OCI-M2 (cell line): ENCODE results near the gene RPL4.
A peak's percentile ranks its signal among the peaks of the same experiment; 100 is the strongest.
"Not testable (repeated sequence)": the region's sequence is repeated elsewhere in the genome, so short reads cannot be mapped to it uniquely, and the experiment has no call there.

ENCODE experiments used
- DNase-seq: peaks from one replicate; lab custom pipeline; 2025; ENCODE audit not compliant: unreplicated experiment; lab: John Stamatoyannopoulos, UW

The RPL4 gene

GRCh38 chr15:66504563-66505429, at the start of gene RPL4, which contains the start of gene ZWILCH:
Gene RPL4, minus strand, starts transcription at chr15:66504855. Its CDS starts 65 bp downstream, at chr15:66504790.
Gene ZWILCH, plus strand, starts transcription at chr15:66505326. Its CDS starts 13 bp downstream, at chr15:66505339.
- DNase-seq: peak; percentile 37

DNA sequence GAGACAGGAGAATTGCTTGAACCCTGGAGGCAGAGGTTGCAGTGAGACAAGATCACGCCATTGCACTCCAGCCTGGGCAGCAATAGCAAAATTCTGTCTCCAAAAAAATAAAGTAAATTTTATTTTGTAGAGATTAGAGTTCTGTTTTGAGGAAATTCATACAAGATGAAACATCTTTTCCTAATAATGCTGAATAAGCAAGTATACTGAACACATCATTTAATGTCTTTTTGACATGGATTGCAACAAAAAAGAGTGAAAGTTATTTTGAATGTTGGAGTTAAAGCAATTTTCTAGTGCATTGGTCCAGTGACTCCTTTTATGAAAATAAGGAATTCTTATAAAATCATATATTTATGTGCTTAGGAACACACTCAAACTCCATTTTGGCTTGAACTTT, 40.6 kb upstream of the RPL4 start:
- DNase-seq: no peak

DNA sequence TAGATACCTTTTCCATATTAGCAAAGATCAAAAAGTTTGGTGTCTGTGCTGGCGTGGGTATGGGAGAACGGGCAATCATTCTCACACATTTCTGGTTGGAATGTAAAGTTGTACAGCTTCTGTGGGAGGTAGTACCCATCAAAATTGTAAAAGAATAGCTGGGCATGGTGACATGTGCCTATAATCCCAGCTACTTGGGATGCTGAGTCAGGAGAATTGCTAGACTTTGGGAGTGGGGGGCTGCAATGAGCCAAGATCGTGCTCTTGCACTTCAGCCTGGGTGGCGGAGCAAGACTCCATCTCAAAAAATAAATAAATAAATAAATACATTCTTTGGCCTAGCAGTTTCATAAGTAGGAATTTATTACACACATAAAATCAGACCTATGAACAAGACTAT, 38.2 kb upstream of the RPL4 start:
- no peak for DNase-seq

- no peak for DNase-seq
Observed at GRCh38 chr15:66535056-66535455, 30.4 kb upstream of the RPL4 start.

- DNase-seq: no peak
Observed at GRCh38 chr15:66524838-66525237, 20.2 kb upstream of the RPL4 start.

GRCh38 chr15:66523926-66524325, 19.3 kb upstream of the RPL4 start:
- no peak for DNase-seq

- DNase-seq: no peak
Observed at GRCh38 chr15:66515901-66516322, 11.3 kb upstream of the RPL4 start.

- DNase-seq: no peak
Observed at GRCh38 chr15:66514586-66514985, 9.9 kb upstream of the RPL4 start.

DNA sequence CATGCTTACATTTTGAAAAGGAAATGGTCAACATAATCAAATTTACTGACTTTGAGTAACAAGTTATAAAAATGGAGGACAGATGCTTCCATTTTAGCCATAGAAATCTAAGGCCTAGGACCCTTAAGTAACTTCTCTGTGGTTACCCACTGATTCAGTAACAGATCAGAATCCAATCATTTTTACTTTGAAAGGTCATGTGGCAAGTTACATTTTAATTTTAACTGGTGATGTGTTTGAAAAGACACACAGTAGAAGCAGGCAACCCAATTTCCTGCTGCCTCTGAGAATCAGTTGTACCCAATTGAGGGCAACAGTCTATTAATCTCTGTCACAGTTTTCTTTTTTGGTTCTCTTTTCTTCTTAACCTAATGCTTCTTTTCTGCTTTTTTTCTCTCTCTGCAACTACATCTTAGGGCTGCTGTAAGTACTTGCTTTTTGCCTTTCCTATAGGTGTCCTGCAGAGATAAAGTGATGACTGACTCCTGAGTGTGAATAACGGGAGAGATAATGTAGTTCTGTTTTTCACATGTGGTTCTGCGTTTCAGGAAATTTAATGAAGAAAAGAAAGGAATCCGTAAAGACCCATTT, 3.7 kb upstream of the RPL4 start:
- no peak for DNase-seq

DNA sequence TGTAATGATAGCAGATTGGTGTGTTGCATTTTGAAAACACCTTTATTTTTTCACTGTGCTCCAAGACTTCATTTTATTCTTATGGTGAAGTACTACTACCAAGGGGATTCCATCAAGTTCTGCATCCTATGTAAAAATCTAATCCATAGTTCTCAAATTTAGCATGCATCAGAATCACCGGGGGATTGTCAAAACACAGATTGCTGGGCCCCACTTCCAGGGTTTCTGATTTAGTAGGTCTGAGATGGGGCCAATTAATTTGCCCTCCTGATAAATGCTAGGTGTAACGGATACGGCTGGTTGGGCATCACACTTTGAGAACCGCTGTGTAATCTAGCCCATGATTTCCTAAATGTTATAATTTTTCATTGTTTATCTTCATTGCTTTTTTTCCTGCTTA, 1.2 kb upstream of the RPL4 start:
- no peak for DNase-seq

DNA sequence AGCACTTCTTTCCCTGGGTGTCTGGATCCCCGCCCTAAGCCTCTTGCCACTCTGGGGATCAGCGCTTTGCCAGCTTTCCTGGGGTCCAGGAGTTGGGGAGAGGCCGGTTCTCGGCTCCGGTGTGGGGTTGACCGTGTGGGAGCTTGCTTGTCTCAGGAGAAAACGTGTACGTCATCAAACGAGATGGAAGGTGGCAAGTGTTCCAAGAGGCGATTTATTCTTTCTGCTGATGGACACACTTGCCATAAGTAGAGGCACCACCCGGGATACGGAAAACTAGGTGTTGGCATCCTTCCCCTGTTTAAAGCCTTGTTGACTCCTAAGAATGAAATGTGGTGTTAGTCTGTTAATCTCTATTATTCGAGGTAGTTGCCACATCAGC, 766 bp upstream of the RPL4 start:
- no peak for DNase-seq

DNA sequence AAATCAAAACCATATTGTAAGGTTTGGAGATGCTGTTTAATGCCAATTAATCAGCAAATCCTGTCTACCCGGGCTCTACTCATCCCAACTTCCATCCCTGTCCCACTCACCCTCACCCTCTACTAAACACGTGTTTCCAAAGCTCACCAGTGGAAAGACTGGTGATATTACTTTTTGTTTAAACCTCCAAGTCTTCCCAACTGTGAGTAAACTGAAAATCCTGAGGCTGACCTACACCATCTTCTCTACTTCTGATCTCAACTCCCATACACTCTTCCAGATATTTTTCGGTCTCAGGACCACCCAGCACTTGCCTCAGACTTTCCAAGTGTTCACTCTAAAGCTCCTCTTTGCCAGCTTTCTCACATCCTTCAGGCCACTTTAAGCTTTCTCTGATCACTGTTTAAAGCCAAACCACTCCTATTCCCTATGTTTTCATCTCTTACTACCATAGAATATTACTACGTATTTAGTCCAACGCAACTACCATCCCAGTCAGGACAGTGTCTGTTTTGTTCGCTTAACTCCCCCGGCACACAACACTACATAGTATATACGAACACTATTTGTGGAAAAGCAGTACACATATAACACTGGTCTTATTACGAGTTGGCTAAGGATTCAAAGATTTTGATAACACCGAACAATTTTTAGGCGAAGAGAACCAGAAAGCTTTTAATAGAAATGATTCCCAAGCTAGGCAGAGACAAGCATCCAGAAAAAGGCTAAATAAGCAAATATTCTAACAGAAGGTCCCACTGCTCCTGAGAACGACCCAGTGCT, 684 bp downstream of the RPL4 start:
- no peak for DNase-seq

DNA sequence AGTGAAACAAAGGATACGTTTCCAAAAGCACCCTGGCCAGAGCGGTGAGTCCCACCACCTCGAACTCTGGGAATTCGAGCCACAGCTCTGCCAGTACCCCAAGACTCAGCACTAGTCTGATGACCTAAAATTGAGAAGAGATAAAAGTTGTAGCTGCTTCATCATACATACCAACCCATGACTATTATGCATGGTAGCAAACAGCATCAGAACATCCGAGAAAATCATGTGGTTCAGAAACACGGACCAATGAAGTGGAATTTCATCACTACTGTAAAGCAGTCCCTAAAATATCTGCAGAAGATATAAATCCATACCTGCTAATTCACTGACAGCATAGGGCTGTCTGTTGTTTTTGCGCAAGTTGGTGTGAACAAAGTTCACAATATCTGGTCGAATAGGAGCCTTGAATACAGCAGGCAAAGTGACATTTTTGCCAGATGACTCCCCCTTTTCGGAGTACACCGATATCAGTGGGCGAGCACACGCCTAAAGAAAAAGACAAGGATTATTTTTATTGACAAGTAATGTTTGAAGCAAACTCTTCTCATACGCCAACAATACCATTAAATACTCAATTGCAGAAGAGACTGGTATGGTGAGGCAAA, 1.5 kb downstream of the RPL4 start:
- not testable (repeated sequence) for DNase-seq

DNA sequence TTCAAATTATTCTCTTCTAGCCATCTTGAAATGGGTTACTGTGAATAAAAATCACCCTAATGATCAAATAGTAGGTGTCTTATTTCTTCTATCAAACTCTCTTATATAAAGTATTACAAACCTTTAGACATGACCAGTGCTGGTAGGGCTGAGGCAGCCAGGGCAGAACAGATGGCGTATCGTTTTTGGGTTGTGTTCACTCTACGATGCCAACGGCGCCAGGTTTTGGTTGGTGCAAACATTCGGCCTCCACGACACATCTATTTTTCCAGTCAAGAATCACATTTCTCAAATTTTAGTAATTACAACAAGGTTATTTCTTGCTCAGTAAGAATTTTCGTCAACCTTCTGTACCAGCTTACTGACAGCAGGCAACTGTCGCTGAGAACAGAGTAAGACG, 2.2 kb downstream of the RPL4 start:
- DNase-seq: no peak

GRCh38 chr15:66500346-66500745, 4.3 kb downstream of the RPL4 start:
- DNase-seq: not testable (repeated sequence)

DNA sequence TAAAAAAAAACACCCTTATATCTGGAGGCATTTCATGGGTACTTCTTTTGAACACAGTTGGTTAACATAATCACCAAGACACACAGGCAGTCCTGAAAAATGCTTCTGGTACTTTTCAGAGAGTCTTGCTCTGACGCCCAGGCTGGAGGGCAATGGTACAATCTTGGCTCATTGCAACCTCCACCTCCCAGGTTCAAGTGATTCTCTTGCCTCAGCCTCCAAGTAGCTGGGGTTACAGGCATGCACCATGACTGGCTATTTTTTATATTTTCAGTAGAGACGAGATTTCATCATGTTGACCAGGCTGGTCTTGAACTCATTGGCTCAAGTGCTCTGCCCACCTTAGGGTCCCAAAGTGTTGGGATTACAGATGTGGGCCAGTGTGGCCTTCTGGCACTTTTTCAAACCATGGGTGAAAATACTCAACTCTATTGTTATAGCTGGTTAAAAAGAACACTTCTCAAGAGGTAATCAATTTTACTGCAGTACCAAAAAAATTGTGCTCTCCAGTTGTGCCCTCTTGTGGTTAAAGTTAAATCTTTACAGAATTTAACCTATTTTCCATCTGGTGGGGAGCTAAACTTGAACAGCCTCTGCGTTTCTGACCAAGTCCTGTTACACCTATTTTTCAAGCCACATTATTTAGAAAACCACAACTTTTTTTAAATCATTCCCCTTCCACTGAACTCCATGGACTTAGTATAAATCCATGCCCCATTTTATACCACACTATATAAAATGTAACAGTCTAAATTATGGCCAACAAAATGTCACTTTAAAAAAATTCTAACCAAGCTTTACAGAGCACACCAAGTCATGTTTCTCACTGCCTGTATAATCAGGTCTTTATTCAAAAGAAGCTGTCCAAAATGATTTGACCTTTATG, 5.9 kb downstream of the RPL4 start:
- DNase-seq: no peak

- DNase-seq: peak; percentile 75
Observed at GRCh38 chr15:66497502-66498455, 6.9 kb downstream of the RPL4 start, which contains the start of gene SNAPC5. Gene SNAPC5, minus strand, starts transcription at chr15:66497762. Its CDS starts 31 bp downstream, at chr15:66497731.

DNA sequence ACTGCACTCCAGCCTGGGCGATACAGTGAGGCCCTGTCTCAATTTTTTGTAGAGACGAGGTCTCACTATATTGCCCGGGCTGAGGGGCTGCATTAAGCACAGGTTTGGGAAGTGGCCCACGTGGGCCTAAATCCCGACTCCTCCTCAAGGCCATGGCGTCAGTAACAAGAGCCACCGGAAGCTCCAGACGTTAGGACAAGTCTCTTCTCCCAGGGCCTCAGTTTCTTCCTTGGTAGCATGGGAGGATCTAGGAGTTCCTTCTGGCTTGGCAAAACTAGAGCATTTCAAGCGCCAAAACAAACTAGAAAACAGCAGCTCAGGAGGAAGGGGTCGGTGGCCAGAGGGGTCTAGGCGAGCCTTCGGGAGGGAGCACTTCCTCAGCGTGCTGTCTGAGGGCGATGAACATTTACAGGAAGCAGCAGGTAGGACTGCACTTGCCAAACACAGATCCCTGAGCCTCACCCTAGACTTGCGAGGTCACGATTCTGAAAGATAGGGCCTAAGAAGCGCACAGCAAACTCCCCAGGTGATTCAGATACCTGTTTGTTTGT, 7.6 kb downstream of the RPL4 start:
- no peak for DNase-seq

GRCh38 chr15:66494262-66494661, 10.4 kb downstream of the RPL4 start:
- no peak for DNase-seq
